Common myeloid progenitor, CD34-positive (primary cell): ENCODE data around the gene HMGB4.

Experiments used
- CTCF ChIA-PET: fragments of 350-600 bp; sonication (Branson Sonifier 250); formaldehyde crosslinking; loops from one replicate; lab custom pipeline; 2021; ENCODE audit warnings: antibody characterized with exemption; lab: Charles Lee
- POLR2A ChIA-PET: fragments of 350-600 bp; sonication (Branson Sonifier 250); formaldehyde crosslinking; loops from one replicate; lab custom pipeline; 2021; ENCODE audit warnings: antibody characterized with exemption; lab: Charles Lee
- DNase-seq, 3 donors: peaks; one replicate each; pipeline versions ENCODE4 v3.0.0 to v3.0.0-alpha.2; 2013
- H3K27ac ChIP-seq, 2 experiments: 1 replicate in 1 of 2; 2 replicates in 1 of 2; pipeline ENCODE4 v1.7.0; 2013; ENCODE audit warnings: inconsistent platforms in 2 of 2, low read length in 2 of 2, mild to moderate bottlenecking in 2 of 2, low read depth in 1 of 2, moderate library complexity in 1 of 2; ENCODE audit not compliant: severe bottlenecking in 2 of 2, insufficient read depth in 1 of 2, poor library complexity in 1 of 2
- H3K27me3 ChIP-seq, 5 experiments: replicated peaks in 2 of 5; 1 replicate in 3 of 5; 2 replicates in 2 of 5; pipeline versions ENCODE4 v1.6.1 to v1.7.0; 2013; ENCODE audit warnings: low read length in 4 of 5, mild to moderate bottlenecking in 2 of 5, moderate library complexity in 2 of 5, inconsistent platforms in 1 of 5; ENCODE audit not compliant: insufficient read depth in 5 of 5, control insufficient read depth in 4 of 5
- H3K36me3 ChIP-seq, 4 experiments: 1 replicate in 2 of 4; 2 replicates in 2 of 4; pipeline versions ENCODE4 v1.6.1 to v1.7.0; 2013; ENCODE audit warnings: low read length in 3 of 4, control low read depth in 1 of 4, mild to moderate bottlenecking in 1 of 4; ENCODE audit not compliant: control insufficient read depth in 4 of 4, insufficient read depth in 4 of 4
- H3K4me1 ChIP-seq, 4 experiments: 1 replicate in 3 of 4; 2 replicates in 1 of 4; pipeline versions ENCODE4 v1.6.1 to v1.7.1; 2013; ENCODE audit warnings: low read length in 3 of 4, mild to moderate bottlenecking in 3 of 4, control low read depth in 1 of 4, inconsistent platforms in 1 of 4, moderate library complexity in 1 of 4; ENCODE audit not compliant: control insufficient read depth in 4 of 4, insufficient read depth in 4 of 4; ENCODE audit errors: control extremely low read depth in 1 of 4
- H3K4me3 ChIP-seq, 7 experiments: 1 replicate in 4 of 7; 2 replicates in 3 of 7; pipeline versions ENCODE4 v1.5.1 to v1.7.0; 2013; ENCODE audit warnings: mild to moderate bottlenecking in 7 of 7, low read length in 6 of 7, moderate library complexity in 6 of 7, inconsistent platforms in 2 of 7, low read depth in 2 of 7, control low read depth in 1 of 7; ENCODE audit not compliant: insufficient read depth in 4 of 7, control insufficient read depth in 1 of 7; ENCODE audit errors: extremely low read depth in 1 of 7
- H3K9me3 ChIP-seq, 5 experiments: 1 replicate in 4 of 5; 2 replicates in 1 of 5; pipeline versions ENCODE4 v1.6.1 to v1.7.1; 2013; ENCODE audit warnings: low read length in 4 of 5, mild to moderate bottlenecking in 2 of 5, inconsistent platforms in 1 of 5, low read depth in 1 of 5, moderate library complexity in 1 of 5; ENCODE audit not compliant: control insufficient read depth in 4 of 5, insufficient read depth in 2 of 5; ENCODE audit errors: control extremely low read depth in 1 of 5
- WGBS: methylation state at CpG from one replicate; pipeline ENCODE4 v1.1.5; 2013; ENCODE audit not compliant: insufficient coverage; 5-methylcytosine and 5-hydroxymethylcytosine counted together

HMGB4 gene

GRCh38 chr1:33826311-33826710 lies 37.6 kb upstream of the HMGB4 start:
- H3K27ac ChIP-seq = no peak overlapping the region
- DNase-seq = no peak
- peaks cover 0 to 4% (median 0%) of the 10 kb centered on the region in 5 experiments for H3K9me3 ChIP-seq
- POLR2A ChIA-PET = interaction anchor here (0.6 kb wide), 1 partner anchor 460 kb away, joined by 3 read pairs; no protein-coding TSS in a partner anchor
- H3K4me1 ChIP-seq = no peaks in the 10 kb centered on the region
- no peaks in the 10 kb centered on the region for H3K36me3 ChIP-seq
- H3K4me3 ChIP-seq = no peak overlapping the region
- CTCF ChIA-PET = interaction anchor here (0.9 kb wide), 1 partner anchor 917 kb away, joined by 4 read pairs; no protein-coding TSS in a partner anchor
- H3K27me3 ChIP-seq = peaks cover 0 to 8% (median 0%) of the 10 kb centered on the region in 5 experiments

GRCh38 chr1:33826711-33827110 lies 37.2 kb upstream of the HMGB4 start:
- H3K4me3 ChIP-seq = no peak overlapping the region
- H3K36me3 ChIP-seq = no peaks in the 10 kb centered on the region
- H3K9me3 ChIP-seq = peaks cover 0 to 4% (median 0%) of the 10 kb centered on the region in 5 experiments
- ChIA-PET POLR2A (interaction anchor here (0.6 kb wide), 1 partner anchor 459 kb away, joined by 3 read pairs; no protein-coding TSS in a partner anchor), CTCF (interaction anchor here (0.9 kb wide), 1 partner anchor 916 kb away, joined by 4 read pairs; no protein-coding TSS in a partner anchor)
- no peaks in the 10 kb centered on the region for H3K4me1 ChIP-seq
- no peak overlapping the region for H3K27ac ChIP-seq
- no peak for DNase-seq
- WGBS = 96% methylated on average over 4 of the region's 5 CpGs
- peaks cover 0 to 6% (median 0%) of the 10 kb centered on the region in 5 experiments for H3K27me3 ChIP-seq

GRCh38 chr1:33828059-33828458 lies 35.8 kb upstream of the HMGB4 start:
- no peaks in the 10 kb centered on the region for H3K36me3 ChIP-seq
- CTCF ChIA-PET = no interaction called here
- peaks cover 0 to 6% (median 0%) of the 10 kb centered on the region in 5 experiments for H3K27me3 ChIP-seq
- H3K4me1 ChIP-seq = no peaks in the 10 kb centered on the region
- H3K27ac ChIP-seq = no peak overlapping the region
- WGBS = 80% methylated on average over 2 of the region's 5 CpGs
- POLR2A ChIA-PET = no interaction called here
- peaks cover 0 to 4% (median 0%) of the 10 kb centered on the region in 5 experiments for H3K9me3 ChIP-seq
- H3K4me3 ChIP-seq = no peak overlapping the region
- no peak for DNase-seq

- 100% methylated on average over 1 of the region's 5 CpGs for WGBS
- no peaks in the 10 kb centered on the region for H3K4me1 ChIP-seq
- peaks cover 0 to 6% (median 0%) of the 10 kb centered on the region in 5 experiments for H3K27me3 ChIP-seq
- no peak overlapping the region for H3K4me3 ChIP-seq
- peaks cover 0 to 4% (median 0%) of the 10 kb centered on the region in 5 experiments for H3K9me3 ChIP-seq
- ChIA-PET CTCF (no interaction called here), POLR2A (no interaction called here)
- no peak for DNase-seq
- no peaks in the 10 kb centered on the region for H3K36me3 ChIP-seq
- no peak overlapping the region for H3K27ac ChIP-seq
Observed at GRCh38 chr1:33828654-33829053, 35.2 kb upstream of the HMGB4 start.

GRCh38 chr1:33836911-33837310 lies 27.0 kb upstream of the HMGB4 start:
- WGBS = 94% methylated on average over 3 of the region's 4 CpGs
- Histone ChIP-seq H3K27ac (no peak overlapping the region), H3K4me1 (no peaks in the 10 kb centered on the region), H3K9me3 (peaks cover 0 to 3% (median 0%) of the 10 kb centered on the region in 5 experiments), H3K36me3 (no peaks in the 10 kb centered on the region), H3K4me3 (no peak overlapping the region), H3K27me3 (peaks cover 0 to 2% (median 0%) of the 10 kb centered on the region in 5 experiments)
- DNase-seq = no peak
- ChIA-PET POLR2A (no interaction called here), CTCF (no interaction called here)

- CTCF ChIA-PET = no interaction called here
- no peak overlapping the region for H3K4me3 ChIP-seq
- H3K9me3 ChIP-seq = peaks cover 0 to 3% (median 0%) of the 10 kb centered on the region in 5 experiments
- H3K27me3 ChIP-seq = peaks cover 0 to 2% (median 0%) of the 10 kb centered on the region in 5 experiments
- H3K36me3 ChIP-seq = no peaks in the 10 kb centered on the region
- no peak for DNase-seq
- H3K4me1 ChIP-seq = no peaks in the 10 kb centered on the region
- POLR2A ChIA-PET = no interaction called here
- WGBS = 100% methylated on average over 3 of the region's 3 CpGs
- H3K27ac ChIP-seq = no peak overlapping the region
Observed at GRCh38 chr1:33837635-33838034, 26.2 kb upstream of the HMGB4 start.

- ChIA-PET POLR2A (no interaction called here), CTCF (no interaction called here)
- no peaks in the 10 kb centered on the region for H3K36me3 ChIP-seq
- H3K4me1 ChIP-seq = no peaks in the 10 kb centered on the region
- DNase-seq = no peak
- H3K9me3 ChIP-seq = peaks cover 0 to 3% (median 0%) of the 10 kb centered on the region in 5 experiments
- WGBS = 88% methylated on average over 1 of the region's 1 CpG
- H3K27ac ChIP-seq = no peak overlapping the region
- H3K4me3 ChIP-seq = no peak overlapping the region
- H3K27me3 ChIP-seq = peaks cover 0 to 3% (median 0%) of the 10 kb centered on the region in 5 experiments
Observed at GRCh38 chr1:33841494-33841893, 22.4 kb upstream of the HMGB4 start.
